Progenitor cell of endocrine pancreas (in vitro differentiated cells): Measurements from ENCODE around the gene OTC. TPM values are rescaled to one million over a fixed set of nuclear protein-coding genes. Genes with fewer than 3 reads are reported as not detected.

ENCODE experiments used
- DNase-seq: peaks from one replicate; pipeline ENCODE4 v3.0.0; 2021; ENCODE audit warnings: low spot score; ENCODE audit not compliant: unreplicated experiment
- H3K27ac Mint-ChIP-seq: 2 replicates; pipeline ENCODE4 v1.8.0; 2021; ENCODE audit warnings: mild to moderate bottlenecking, moderate library complexity, mixed read lengths
- H3K27me3 Mint-ChIP-seq: 2 replicates; pipeline ENCODE4 v1.8.0; 2021; ENCODE audit warnings: mixed read lengths
- H3K36me3 Mint-ChIP-seq: 2 replicates; pipeline ENCODE4 v1.8.0; 2022; ENCODE audit warnings: mixed read lengths; ENCODE audit not compliant: insufficient read depth
- H3K4me1 Mint-ChIP-seq: 2 replicates; pipeline ENCODE4 v1.8.0; 2021; ENCODE audit warnings: low read depth, mixed read lengths
- H3K4me3 Mint-ChIP-seq: 2 replicates; pipeline ENCODE4 v1.8.0; 2021; ENCODE audit warnings: low read depth, mild to moderate bottlenecking, moderate library complexity, mixed read lengths
- H3K9me3 Mint-ChIP-seq: 2 replicates; pipeline ENCODE4 v1.8.0; 2021; ENCODE audit warnings: low read depth, mixed read lengths
- CTCF ChIP-seq: fragments of 200-600 bp; sonication (generic); IDR thresholded peaks from one replicate; pipeline ENCODE4 v1.5.0; 2021; ENCODE audit warnings: antibody characterized with exemption, mild to moderate bottlenecking; ENCODE audit not compliant: unreplicated experiment
- total RNA-seq: library from RNA; stranded (reverse); gene quantifications from 2 replicates; pipeline ENCODE4 v1.2.1, GENCODE V29; 2021

Gene OTC
- total RNA-seq, 1 donor from 2014 or later: not detected

GRCh38 chrX:38379088-38379487, 26.7 kb downstream of the OTC start:
- no peaks in the 10 kb centered on the region for H3K27me3 Mint-ChIP-seq
- TF ChIP-seq CTCF: no peak
- peaks cover 18% of the 10 kb centered on the region for H3K9me3 Mint-ChIP-seq
- H3K4me3 Mint-ChIP-seq: no peak overlapping the region
- no peak overlapping the region for H3K27ac Mint-ChIP-seq
- DNase-seq: no peak
- H3K36me3 Mint-ChIP-seq: no peaks in the 10 kb centered on the region
- no peaks in the 10 kb centered on the region for H3K4me1 Mint-ChIP-seq

GRCh38 chrX:38382663-38383062, 30.3 kb downstream of the OTC start:
- H3K27me3 Mint-ChIP-seq: no peaks in the 10 kb centered on the region
- DNase-seq: no peak
- H3K9me3 Mint-ChIP-seq: peaks cover 20% of the 10 kb centered on the region
- no peak for TF ChIP-seq CTCF
- no peaks in the 10 kb centered on the region for H3K4me1 Mint-ChIP-seq
- H3K36me3 Mint-ChIP-seq: no peaks in the 10 kb centered on the region
- no peak overlapping the region for H3K27ac Mint-ChIP-seq
- no peak overlapping the region for H3K4me3 Mint-ChIP-seq

- H3K27me3 Mint-ChIP-seq: no peaks in the 10 kb centered on the region
- TF ChIP-seq CTCF: no peak
These were observed 48.0 kb downstream of the OTC start for GRCh38 chrX:38400389-38400910.

GRCh38 chrX:38402118-38402517, 49.7 kb downstream of the OTC start:
- H3K27ac Mint-ChIP-seq: no peak overlapping the region
- no peak for TF ChIP-seq CTCF
- H3K36me3 Mint-ChIP-seq: no peaks in the 10 kb centered on the region
- peaks cover 14% of the 10 kb centered on the region for H3K9me3 Mint-ChIP-seq
- DNase-seq: no peak
- H3K4me3 Mint-ChIP-seq: no peak overlapping the region
- no peaks in the 10 kb centered on the region for H3K27me3 Mint-ChIP-seq
- H3K4me1 Mint-ChIP-seq: peaks cover 3% of the 10 kb centered on the region

More at GRCh38 chrX:38400389-38400910, 48.0 kb downstream of the OTC start:
- Mint-ChIP-seq H3K4me3 (no peak overlapping the region), H3K27ac (no peak overlapping the region), H3K9me3 (peaks cover 6% of the 10 kb centered on the region), H3K36me3 (no peaks in the 10 kb centered on the region), H3K4me1 (no peaks in the 10 kb centered on the region)
- DNase-seq: no peak

- no peak for TF ChIP-seq CTCF
- Mint-ChIP-seq H3K4me3 (no peak overlapping the region), H3K27ac (no peak overlapping the region), H3K9me3 (peaks cover 23% of the 10 kb centered on the region), H3K27me3 (no peaks in the 10 kb centered on the region), H3K36me3 (no peaks in the 10 kb centered on the region), H3K4me1 (peaks cover 3% of the 10 kb centered on the region)
- DNase-seq: no peak
These were observed 51.4 kb downstream of the OTC start for GRCh38 chrX:38403834-38404233.
